ENCODE results near the gene TMEM18. TPM values are rescaled to one million over a fixed set of nuclear protein-coding genes. Genes with fewer than 3 reads are reported as not detected.

TMEM18 gene
- total and polyA plus RNA-seq, 2 of the 4 experiments (the other 2 are of a cell fraction) = 15.2 to 30.2 TPM

GRCh38 chr2:644871-645270 is 32.3 kb downstream of the TMEM18 start:
- Histone ChIP-seq H3K9me3 (ENCODE audit: control insufficient read depth, insufficient read depth, low read length) (no peaks in the 10 kb centered on the region), H3K23ac (ENCODE audit: low read depth, low read length) (no peak overlapping the region), H3K56ac (ENCODE audit: extremely low read depth, insufficient read depth, low read length) (no peak overlapping the region), H3K27me3 (ENCODE audit: control insufficient read depth, insufficient read depth, low read length) (no peaks in the 10 kb centered on the region), H2BK5ac (ENCODE audit: low read depth, low read length, poor library complexity, severe bottlenecking) (no peak overlapping the region), H3K4me3 (ENCODE audit: insufficient read depth, low read depth, low read length) (no peak overlapping the region), H2AFZ (replicated peaks; ENCODE audit: low read length, poor library complexity) (no peak overlapping the region), H3K4me2 (ENCODE audit: low read depth, low read length) (no peak overlapping the region), H4K5ac (ENCODE audit: low read depth, low read length) (no peak overlapping the region), H3K9me1 (ENCODE audit: insufficient read depth, low read length) (no peaks in the 10 kb centered on the region), H2AK9ac (replicated peaks; ENCODE audit: low read depth, low read length, poor library complexity) (no peak overlapping the region), H3K9ac (ENCODE audit: low read depth, low read length) (no peak overlapping the region), H2BK20ac (ENCODE audit: low read depth, low read length) (no peak overlapping the region), H2AK5ac (ENCODE audit: low read depth, low read length) (no peak overlapping the region), H2BK120ac (ENCODE audit: low read depth, low read length) (no peak overlapping the region), H4K20me1 (ENCODE audit: insufficient read depth, low read length) (no peaks in the 10 kb centered on the region), H3K14ac (replicated peaks; ENCODE audit: low read depth, low read length) (no peak overlapping the region), H3K4ac (ENCODE audit: low read depth, low read length) (no peak overlapping the region), H4K8ac (ENCODE audit: low read depth in 2 of 2, low read length in 2 of 2) (no peak overlapping the region), H2BK15ac (ENCODE audit: low read depth, low read length) (no peak overlapping the region), H3K18ac (ENCODE audit: low read depth, low read length) (no peak overlapping the region), H3K36me3 (ENCODE audit: control insufficient read depth, insufficient read depth, low read length) (no peaks in the 10 kb centered on the region), H3K27ac (ENCODE audit: insufficient read depth, low read length) (no peak overlapping the region), H4K91ac (ENCODE audit: insufficient read depth, low read depth, low read length) (no peak overlapping the region), H3K4me1 (ENCODE audit: control insufficient read depth, insufficient read depth, low read length) (no peaks in the 10 kb centered on the region), H3K79me1 (ENCODE audit: low read depth in 1 of 2, low read length in 2 of 2) (no peaks in the 10 kb centered on the region)
- BruUV-seq (replicated peaks) = no TSS peak
- in situ Hi-C loops (cut with MboI; ENCODE audit: low sequenced_read_pairs) (no loop called here), intact Hi-C loops (cut with micrococcal nuclease) (no loop called here), dilution Hi-C loops (cut with HindIII; ENCODE audit: low sequenced_read_pairs, unreplicated experiment) (no loop called here)
- POLR2A ChIA-PET (ENCODE audit: unreplicated experiment) = interaction anchor here (0.6 kb wide), 1 partner anchor 44 kb away, joined by 5 read pairs; no protein-coding TSS in a partner anchor
- no CpG with 5 or more reads among the region's 5 CpGs for WGBS, 2 experiments (ENCODE audit: extremely low coverage in 2 of 2, insufficient read length in 1 of 2)
- CTCF ChIA-PET = no interaction called here
- TF ChIP-seq RFX5 (IDR thresholded peaks at IDR 0.05; ENCODE audit: low read depth, low read length) (no peak), MXI1 (IDR thresholded peaks at IDR 0.05; ENCODE audit: borderline replicate concordance, low read depth, low read length) (no peak), NFE2L2 (IDR thresholded peaks at IDR 0.05; ENCODE audit: low read depth, low read length) (no peak), USF2 (IDR thresholded peaks at IDR 0.05; ENCODE audit: low read depth, low read length) (no peak), RCOR1 (IDR thresholded peaks at IDR 0.05; ENCODE audit: insufficient replicate concordance, low read length) (no peak), CHD1 (IDR thresholded peaks at IDR 0.05; ENCODE audit: low read depth, low read length) (no peak), CEBPB (IDR thresholded peaks at IDR 0.05; ENCODE audit: low read depth, low read length) (no peak), SMC3 (IDR thresholded peaks at IDR 0.05; ENCODE audit: low read depth, low read length) (no peak), MAZ (IDR thresholded peaks at IDR 0.05; ENCODE audit: borderline replicate concordance, low read depth, low read length) (no peak), RAD21 (IDR thresholded peaks at IDR 0.05; ENCODE audit: low read length) (no peak)
- TF ChIP-seq, protein P1, sequence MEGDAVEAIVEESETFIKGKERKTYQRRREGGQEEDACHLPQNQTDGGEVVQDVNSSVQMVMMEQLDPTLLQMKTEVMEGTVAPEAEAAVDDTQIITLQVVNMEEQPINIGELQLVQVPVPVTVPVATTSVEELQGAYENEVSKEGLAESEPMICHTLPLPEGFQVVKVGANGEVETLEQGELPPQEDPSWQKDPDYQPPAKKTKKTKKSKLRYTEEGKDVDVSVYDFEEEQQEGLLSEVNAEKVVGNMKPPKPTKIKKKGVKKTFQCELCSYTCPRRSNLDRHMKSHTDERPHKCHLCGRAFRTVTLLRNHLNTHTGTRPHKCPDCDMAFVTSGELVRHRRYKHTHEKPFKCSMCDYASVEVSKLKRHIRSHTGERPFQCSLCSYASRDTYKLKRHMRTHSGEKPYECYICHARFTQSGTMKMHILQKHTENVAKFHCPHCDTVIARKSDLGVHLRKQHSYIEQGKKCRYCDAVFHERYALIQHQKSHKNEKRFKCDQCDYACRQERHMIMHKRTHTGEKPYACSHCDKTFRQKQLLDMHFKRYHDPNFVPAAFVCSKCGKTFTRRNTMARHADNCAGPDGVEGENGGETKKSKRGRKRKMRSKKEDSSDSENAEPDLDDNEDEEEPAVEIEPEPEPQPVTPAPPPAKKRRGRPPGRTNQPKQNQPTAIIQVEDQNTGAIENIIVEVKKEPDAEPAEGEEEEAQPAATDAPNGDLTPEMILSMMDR (conservative IDR thresholded peaks at IDR 0.05; ENCODE audit: low read depth, low read length) = no peak
- DNase-seq = no peak
- ATAC-seq (ENCODE audit: low read depth) = no peak

Data from IMR-90 (cell line).